GM12865 (cell line): ENCODE measurements around the gene SUSD6.
"Not testable (repeated sequence)": the region's sequence is repeated elsewhere in the genome, so short reads cannot be mapped to it uniquely, and the experiment has no call there.

Experiments
- DNase-seq: peaks from one replicate; pipeline ENCODE4 v3.0.0; 2010; ENCODE audit warnings: low read depth
- H3K4me3 ChIP-seq: 2 replicates; pipeline ENCODE4 v1.5.1; 2011; ENCODE audit warnings: mild to moderate bottlenecking, low read depth, low read length, control low read depth
- TF ChIP-seq, protein P1 (sequence below): IDR thresholded peaks from 2 replicates; pipeline ENCODE4 v1.5.1; 2011; ENCODE audit warnings: low read length, control low read depth, low read depth, inconsistent platforms; ENCODE audit not compliant: insufficient read depth; ENCODE audit errors: missing control alignments

Gene SUSD6

DNA sequence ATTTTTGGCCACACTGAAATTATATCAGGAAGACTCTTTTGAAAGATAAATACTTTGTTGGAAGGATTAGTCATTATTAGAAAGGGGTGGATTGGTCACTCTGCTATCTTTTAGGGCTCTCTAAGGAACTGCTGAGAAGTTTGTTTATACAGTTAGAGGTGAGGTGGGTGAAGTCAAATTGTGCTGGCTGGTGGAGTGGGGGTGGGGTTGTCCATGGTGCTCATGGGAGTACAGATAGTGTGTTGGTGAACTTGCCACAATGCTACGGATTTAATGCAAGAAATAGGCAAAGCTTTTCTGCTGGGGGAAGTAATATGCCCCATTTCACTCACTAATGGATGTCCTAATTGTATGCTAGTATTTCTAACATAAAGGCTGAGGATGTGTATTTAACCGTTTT, 35.8 kb downstream of the SUSD6 start:
- no peak for DNase-seq
- no peak overlapping the region for H3K4me3 ChIP-seq
- TF ChIP-seq, protein P1, sequence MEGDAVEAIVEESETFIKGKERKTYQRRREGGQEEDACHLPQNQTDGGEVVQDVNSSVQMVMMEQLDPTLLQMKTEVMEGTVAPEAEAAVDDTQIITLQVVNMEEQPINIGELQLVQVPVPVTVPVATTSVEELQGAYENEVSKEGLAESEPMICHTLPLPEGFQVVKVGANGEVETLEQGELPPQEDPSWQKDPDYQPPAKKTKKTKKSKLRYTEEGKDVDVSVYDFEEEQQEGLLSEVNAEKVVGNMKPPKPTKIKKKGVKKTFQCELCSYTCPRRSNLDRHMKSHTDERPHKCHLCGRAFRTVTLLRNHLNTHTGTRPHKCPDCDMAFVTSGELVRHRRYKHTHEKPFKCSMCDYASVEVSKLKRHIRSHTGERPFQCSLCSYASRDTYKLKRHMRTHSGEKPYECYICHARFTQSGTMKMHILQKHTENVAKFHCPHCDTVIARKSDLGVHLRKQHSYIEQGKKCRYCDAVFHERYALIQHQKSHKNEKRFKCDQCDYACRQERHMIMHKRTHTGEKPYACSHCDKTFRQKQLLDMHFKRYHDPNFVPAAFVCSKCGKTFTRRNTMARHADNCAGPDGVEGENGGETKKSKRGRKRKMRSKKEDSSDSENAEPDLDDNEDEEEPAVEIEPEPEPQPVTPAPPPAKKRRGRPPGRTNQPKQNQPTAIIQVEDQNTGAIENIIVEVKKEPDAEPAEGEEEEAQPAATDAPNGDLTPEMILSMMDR = no peak

GRCh38 chr14:69647642-69648041, 36.2 kb downstream of the SUSD6 start:
- not testable (repeated sequence) for H3K4me3 ChIP-seq, DNase-seq

- DNase-seq = peak; percentile 75
- H3K4me3 ChIP-seq = peak overlapping the region; percentile 47
Measured at GRCh38 chr14:69648480-69649451, 37.4 kb downstream of the SUSD6 start.

GRCh38 chr14:69650948-69651369, 39.6 kb downstream of the SUSD6 start:
- DNase-seq = no peak

More at GRCh38 chr14:69648480-69649451, 37.4 kb downstream of the SUSD6 start:
- TF ChIP-seq, protein P1 = no peak

GRCh38 chr14:69651664-69652063, 40.3 kb downstream of the SUSD6 start:
- TF ChIP-seq, protein P1 = no peak
- no peak for DNase-seq
- H3K4me3 ChIP-seq = no peak overlapping the region

More at GRCh38 chr14:69650948-69651369, 39.6 kb downstream of the SUSD6 start:
- TF ChIP-seq, protein P1 = no peak
- no peak overlapping the region for H3K4me3 ChIP-seq

DNA sequence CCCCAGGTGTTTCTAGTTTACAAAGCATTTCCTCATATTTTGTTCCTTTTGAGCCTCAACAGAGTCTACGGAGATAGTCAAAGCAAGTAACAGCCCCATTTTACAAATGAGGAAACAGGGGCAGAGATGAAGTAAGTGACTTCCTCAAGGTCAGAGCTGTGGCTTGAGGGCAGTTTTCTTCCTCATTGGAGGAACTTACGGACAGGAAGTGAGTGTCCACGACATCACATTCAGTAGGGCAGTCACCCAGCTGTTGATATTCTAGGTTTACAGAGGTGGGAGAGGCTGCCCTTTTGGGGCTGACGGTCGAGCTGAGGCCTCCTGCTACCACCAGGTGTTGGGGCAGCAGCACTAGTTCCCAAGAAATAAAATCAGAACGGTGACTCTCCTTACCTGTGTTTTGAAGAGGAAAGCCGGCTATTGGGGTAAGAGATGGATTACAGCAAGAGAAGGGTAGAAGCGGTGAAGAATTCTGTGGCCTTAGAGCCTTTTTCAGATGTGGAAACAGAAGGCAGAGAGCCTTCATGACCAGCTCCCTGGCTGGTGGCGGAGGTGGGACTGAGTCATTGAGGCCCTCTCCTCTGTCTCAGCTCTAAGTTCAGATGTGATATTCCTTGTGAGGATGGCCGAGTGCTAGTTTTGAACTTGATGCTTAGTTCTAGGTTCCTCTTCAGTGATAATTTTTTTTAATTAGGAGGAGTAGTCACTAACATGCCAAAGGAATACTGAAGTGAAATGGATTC, 41.7 kb downstream of the SUSD6 start:
- DNase-seq = peak; percentile 82
- peak overlapping the region; percentile 30 for H3K4me3 ChIP-seq
- TF ChIP-seq, protein P1 = no peak

DNA sequence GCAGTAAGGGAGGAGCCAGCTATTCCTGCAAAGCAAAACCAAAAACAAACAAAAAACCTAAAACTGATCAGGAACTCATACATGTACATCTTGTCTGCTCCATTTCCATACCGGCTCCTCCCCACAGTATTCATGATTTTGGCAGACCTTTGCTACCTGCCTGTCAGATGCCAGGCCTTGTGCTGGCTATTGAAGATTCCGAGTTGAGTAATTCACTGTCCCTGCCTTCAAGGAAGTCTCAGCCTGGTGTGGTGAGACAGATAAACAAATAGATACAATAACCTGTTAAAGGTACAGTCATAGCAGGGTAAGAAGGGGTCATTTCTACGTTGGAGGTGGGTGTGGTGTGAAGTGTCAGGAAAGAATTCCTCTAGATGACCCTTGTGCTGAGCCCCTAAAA, 42.7 kb downstream of the SUSD6 start:
- H3K4me3 ChIP-seq = no peak overlapping the region
- TF ChIP-seq, protein P1 = no peak

More for the DNA sequence above, 42.7 kb downstream of the SUSD6 start:
- no peak for DNase-seq
